ENCODE data around the gene OR4D11. TPM values are rescaled to one million over a fixed set of nuclear protein-coding genes. Genes with fewer than 3 reads are reported as not detected.

OR4D11 gene
- total and polyA plus RNA-seq, 10 of the 15 experiments (the other 5 are each of a cell fraction or from before 2014, with no cell fraction given), result not detected

GRCh38 chr11:59463190-59463641 lies 40.2 kb upstream of the OR4D11 start:
- Histone ChIP-seq H3K27me3 (replicated peaks in 1 of 2; ENCODE audit: control insufficient read depth in 2 of 2, insufficient read depth in 2 of 2, low read length in 1 of 2) (no peaks in the 10 kb centered on the region), H3K9me3 (replicated peaks; ENCODE audit: control insufficient read depth, insufficient read depth, low read length) (no peaks in the 10 kb centered on the region), H3K36me3 (ENCODE audit: control insufficient read depth in 2 of 2, insufficient read depth in 2 of 2, low read length in 1 of 2) (no peaks in the 10 kb centered on the region), H3K79me2 (ENCODE audit: control insufficient read depth, insufficient read depth, low read length) (no peaks in the 10 kb centered on the region), H3K4me1 (ENCODE audit: control insufficient read depth, insufficient read depth, low read length) (no peaks in the 10 kb centered on the region), H2AFZ (ENCODE audit: control insufficient read depth, low read depth, low read length) (no peak overlapping the region), H3K4me2 (ENCODE audit: control insufficient read depth, insufficient read depth) (no peak overlapping the region), H3K27ac (ENCODE audit: control insufficient read depth, insufficient read depth) (no peak overlapping the region), H3K4me3 (no peak overlapping the region), H3K9ac (ENCODE audit: control insufficient read depth, insufficient read depth, low read length) (no peak overlapping the region), H4K20me1 (ENCODE audit: control insufficient read depth, insufficient read depth) (no peaks in the 10 kb centered on the region)
- ATAC-seq, result no peak
- FAIRE-seq, result no peak
- SMC1A ChIA-PET (ENCODE audit: uncharacterized antibody, unreplicated experiment), result no interaction called here
- WGBS (ENCODE audit: insufficient coverage, insufficient replicate concordance, low lambda C conversion rate, missing lambda C conversion rate), result 32% methylated on average over 5 of the region's 5 CpGs
- in situ Hi-C loops (cut with MboI), result no loop called here
- DNase-seq (ENCODE audit: low read depth, low spot score), result no peak
- intact Hi-C loops (cut with micrococcal nuclease; ENCODE audit: unreplicated experiment), result no loop called here
- POLR2A ChIA-PET, result no interaction called here
- RAD21 ChIA-PET (ENCODE audit: unreplicated experiment), result no interaction called here
- no peak for TF ChIP-seq MTA3 (IDR thresholded peaks at IDR 0.05; ENCODE audit: borderline replicate concordance, low read length)
- TF ChIP-seq ZNF274 (IDR thresholded peaks at IDR 0.05; ENCODE audit: insufficient read depth, insufficient read length), result no peak
- TF ChIP-seq, protein P1, sequence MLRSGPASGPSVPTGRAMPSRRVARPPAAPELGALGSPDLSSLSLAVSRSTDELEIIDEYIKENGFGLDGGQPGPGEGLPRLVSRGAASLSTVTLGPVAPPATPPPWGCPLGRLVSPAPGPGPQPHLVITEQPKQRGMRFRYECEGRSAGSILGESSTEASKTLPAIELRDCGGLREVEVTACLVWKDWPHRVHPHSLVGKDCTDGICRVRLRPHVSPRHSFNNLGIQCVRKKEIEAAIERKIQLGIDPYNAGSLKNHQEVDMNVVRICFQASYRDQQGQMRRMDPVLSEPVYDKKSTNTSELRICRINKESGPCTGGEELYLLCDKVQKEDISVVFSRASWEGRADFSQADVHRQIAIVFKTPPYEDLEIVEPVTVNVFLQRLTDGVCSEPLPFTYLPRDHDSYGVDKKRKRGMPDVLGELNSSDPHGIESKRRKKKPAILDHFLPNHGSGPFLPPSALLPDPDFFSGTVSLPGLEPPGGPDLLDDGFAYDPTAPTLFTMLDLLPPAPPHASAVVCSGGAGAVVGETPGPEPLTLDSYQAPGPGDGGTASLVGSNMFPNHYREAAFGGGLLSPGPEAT (IDR thresholded peaks at IDR 0.05; ENCODE audit: low read depth), result no peak
- TF ChIP-seq POLR2AphosphoS2 (IDR thresholded peaks at IDR 0.05; ENCODE audit: low read depth, low read length), result no peak
- TF ChIP-seq CHD2 (IDR thresholded peaks at IDR 0.05; ENCODE audit: borderline replicate concordance, low read depth, low read length), result no peak
- TF ChIP-seq NR2C2 (IDR thresholded peaks at IDR 0.05; ENCODE audit: borderline replicate concordance, control insufficient read depth, insufficient read length, low read depth), result no peak
- TF ChIP-seq, protein P2, sequence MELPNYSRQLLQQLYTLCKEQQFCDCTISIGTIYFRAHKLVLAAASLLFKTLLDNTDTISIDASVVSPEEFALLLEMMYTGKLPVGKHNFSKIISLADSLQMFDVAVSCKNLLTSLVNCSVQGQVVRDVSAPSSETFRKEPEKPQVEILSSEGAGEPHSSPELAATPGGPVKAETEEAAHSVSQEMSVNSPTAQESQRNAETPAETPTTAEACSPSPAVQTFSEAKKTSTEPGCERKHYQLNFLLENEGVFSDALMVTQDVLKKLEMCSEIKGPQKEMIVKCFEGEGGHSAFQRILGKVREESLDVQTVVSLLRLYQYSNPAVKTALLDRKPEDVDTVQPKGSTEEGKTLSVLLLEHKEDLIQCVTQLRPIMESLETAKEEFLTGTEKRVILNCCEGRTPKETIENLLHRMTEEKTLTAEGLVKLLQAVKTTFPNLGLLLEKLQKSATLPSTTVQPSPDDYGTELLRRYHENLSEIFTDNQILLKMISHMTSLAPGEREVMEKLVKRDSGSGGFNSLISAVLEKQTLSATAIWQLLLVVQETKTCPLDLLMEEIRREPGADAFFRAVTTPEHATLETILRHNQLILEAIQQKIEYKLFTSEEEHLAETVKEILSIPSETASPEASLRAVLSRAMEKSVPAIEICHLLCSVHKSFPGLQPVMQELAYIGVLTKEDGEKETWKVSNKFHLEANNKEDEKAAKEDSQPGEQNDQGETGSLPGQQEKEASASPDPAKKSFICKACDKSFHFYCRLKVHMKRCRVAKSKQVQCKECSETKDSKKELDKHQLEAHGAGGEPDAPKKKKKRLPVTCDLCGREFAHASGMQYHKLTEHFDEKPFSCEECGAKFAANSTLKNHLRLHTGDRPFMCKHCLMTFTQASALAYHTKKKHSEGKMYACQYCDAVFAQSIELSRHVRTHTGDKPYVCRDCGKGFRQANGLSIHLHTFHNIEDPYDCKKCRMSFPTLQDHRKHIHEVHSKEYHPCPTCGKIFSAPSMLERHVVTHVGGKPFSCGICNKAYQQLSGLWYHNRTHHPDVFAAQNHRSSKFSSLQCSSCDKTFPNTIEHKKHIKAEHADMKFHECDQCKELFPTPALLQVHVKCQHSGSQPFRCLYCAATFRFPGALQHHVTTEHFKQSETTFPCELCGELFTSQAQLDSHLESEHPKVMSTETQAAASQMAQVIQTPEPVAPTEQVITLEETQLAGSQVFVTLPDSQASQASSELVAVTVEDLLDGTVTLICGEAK (IDR thresholded peaks at IDR 0.05; ENCODE audit: borderline replicate concordance), result no peak
- TF ChIP-seq ZBED1 (IDR thresholded peaks at IDR 0.05; ENCODE audit: borderline replicate concordance), result no peak
- TF ChIP-seq SREBF2 (IDR thresholded peaks at IDR 0.05; ENCODE audit: low read length), result no peak
- TF ChIP-seq FOS (IDR thresholded peaks at IDR 0.05; ENCODE audit: borderline replicate concordance, extremely low read depth, insufficient read length), result no peak
- BruUV-seq (replicated peaks), result no TSS peak
- CTCF ChIA-PET, result interaction anchor here (1.2 kb wide), 1 partner anchor 64 kb away, joined by 3 read pairs; no protein-coding TSS in a partner anchor
